Thyroid gland (tissue), 4 donors: ENCODE results near the gene CD55.

ENCODE experiments used
- POLR2A ChIP-seq, 2 donors: fragments of 450-650 bp; IDR thresholded peaks; one replicate each; pipeline ENCODE4 v1.6.1; 2017; ENCODE audit warnings: antibody characterized with exemption in 2 of 2, mild to moderate bottlenecking in 2 of 2, moderate library complexity in 1 of 2
- TF ChIP-seq, protein P1 (sequence below), 6 experiments: fragments of 200-600 bp in 3 of 6; fragments of 450-650 bp in 3 of 6; sonication (generic) in 3 of 6; IDR thresholded peaks; one replicate each; pipeline ENCODE4 v1.5.1; 2016 to 2019; ENCODE audit warnings: antibody characterized with exemption in 6 of 6, mild to moderate bottlenecking in 2 of 6, inconsistent platforms in 1 of 6, moderate library complexity in 1 of 6

DNA sequence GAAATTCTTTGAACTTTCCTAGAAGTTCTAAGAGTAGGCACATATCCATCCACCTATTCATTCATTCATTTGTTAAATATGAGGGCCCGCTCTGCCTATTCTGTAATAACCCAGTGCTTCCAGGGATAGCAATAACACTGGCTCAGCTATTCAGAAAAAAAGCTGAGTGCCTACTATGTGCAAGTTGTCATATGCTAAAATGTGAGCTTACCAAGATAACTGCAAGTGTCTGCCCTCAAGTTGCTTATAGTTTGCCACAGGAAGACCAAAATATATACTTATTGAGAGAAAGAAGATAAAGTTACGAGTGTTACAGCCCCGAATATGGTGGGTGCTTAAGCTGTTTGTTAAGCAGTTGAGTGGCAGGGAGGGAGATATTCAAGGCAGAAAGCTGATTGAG, 39.6 kb downstream of the CD55 start:
- TF ChIP-seq, protein P1, sequence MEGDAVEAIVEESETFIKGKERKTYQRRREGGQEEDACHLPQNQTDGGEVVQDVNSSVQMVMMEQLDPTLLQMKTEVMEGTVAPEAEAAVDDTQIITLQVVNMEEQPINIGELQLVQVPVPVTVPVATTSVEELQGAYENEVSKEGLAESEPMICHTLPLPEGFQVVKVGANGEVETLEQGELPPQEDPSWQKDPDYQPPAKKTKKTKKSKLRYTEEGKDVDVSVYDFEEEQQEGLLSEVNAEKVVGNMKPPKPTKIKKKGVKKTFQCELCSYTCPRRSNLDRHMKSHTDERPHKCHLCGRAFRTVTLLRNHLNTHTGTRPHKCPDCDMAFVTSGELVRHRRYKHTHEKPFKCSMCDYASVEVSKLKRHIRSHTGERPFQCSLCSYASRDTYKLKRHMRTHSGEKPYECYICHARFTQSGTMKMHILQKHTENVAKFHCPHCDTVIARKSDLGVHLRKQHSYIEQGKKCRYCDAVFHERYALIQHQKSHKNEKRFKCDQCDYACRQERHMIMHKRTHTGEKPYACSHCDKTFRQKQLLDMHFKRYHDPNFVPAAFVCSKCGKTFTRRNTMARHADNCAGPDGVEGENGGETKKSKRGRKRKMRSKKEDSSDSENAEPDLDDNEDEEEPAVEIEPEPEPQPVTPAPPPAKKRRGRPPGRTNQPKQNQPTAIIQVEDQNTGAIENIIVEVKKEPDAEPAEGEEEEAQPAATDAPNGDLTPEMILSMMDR (IDR thresholded peaks at IDR 0.05): no peak
- TF ChIP-seq POLR2A (IDR thresholded peaks at IDR 0.05): no peak
